ENCODE results near the gene FIGN.

Gene FIGN

DNA sequence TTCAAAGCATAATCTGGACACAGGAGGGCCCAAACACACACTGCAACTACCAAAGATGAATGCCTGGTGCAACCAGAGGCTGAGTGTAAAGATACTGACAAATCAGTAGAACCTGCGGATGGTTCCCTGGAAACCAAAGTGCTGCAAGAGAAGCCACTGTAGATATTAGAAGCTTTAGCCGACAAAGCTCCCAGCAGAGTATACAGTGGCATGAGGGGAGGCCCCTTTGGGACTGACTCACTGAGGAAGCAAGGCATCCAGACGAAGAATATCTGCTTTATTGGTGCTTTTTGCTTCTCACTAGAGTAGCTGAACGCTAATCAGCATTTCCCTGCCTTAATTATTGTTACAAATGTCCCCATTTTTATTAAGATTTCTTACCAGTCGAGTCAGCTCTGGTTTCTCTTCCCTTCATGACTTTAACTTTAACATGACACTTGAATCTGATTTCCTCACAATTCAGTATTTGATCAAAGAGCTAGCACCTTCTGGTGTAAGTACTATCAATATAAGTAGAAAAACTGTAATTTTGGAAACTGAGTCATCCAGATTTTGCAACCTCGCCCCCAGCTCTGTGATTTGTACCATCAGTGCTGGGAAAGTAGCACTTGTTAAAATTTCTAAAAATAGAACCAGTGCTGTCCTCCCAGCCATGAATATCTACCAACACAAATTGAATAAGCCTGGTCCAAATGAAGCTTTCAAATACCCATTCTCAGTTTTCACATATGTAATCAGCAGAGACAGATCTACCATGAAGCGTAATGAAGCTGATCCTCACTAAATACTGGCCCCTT, 34.2 kb downstream of the FIGN start:
- no peak for DNase-seq

DNA sequence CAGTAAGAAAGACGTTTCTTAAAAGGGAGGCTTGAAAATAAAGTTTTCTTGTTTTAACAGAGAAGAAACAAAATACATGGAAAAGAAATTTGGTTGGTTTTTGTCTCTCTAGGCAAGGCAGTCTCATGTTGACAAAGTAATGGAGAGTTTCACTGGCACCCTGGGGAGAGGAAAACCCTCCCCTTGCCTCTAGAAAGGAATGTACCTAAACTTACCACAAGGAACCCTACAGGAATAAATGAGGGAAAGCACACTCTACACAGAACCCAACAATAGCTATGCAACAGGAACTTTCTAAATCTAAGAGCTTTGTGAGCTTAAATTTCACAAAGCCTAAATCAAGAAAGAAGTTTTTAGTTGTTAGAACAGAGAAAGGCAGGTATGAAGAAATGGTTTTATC, 37.0 kb downstream of the FIGN start:
- DNase-seq: no peak

DNA sequence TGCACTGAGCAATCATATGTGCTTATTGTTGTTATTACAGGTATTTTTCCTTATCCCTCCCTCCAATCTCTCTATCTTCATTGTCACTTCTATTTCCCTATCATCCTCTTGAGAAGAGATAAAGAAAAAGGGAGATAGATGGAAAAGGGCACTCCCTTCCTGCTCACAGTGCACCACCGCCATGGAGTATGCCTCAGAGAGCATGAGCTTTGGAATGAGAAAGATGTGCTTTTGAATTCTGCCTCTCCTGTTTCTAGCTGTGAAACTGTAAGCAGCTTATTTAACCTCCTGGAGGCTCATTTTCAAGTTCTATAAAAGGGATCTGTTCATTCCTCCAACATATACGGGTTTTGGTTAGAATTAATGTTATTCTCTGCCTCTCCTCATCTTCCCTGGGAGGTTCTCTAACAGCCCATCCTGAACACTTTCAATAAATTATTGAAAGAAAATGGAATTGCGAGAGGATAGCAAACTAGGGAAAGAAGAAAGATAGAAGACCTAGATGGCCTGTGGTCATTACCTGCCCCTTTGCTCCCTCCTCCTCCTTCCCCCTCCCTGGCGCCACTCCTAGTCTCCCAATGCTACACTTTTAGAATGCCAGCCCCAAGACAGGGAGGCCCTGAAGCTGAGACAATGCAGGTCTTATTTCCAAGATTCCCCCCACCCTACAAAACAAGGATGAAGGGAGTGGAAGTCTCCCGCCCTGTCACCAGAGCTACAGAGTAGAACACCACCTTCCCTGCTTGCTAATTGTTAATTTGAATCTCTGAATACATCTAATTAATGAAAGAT, 37.8 kb downstream of the FIGN start:
- no peak for DNase-seq

DNA sequence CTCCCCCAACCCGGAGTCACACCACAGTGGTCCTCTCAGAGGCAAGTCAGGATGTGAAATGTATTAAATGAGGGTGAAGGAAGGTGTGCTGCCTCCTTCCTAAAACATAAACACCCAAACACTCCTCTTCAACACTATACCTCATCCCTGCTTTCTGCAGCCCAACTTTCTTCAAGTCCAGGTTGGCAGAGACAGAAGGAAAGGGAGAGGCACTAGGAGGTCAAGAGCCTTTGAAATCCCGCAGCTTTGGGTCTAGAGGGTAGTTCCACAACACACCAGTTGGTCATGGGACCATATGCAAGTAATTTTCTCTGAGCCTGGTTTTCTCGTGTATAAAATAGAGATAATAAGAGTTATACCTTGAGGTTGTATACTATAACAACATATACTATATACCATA, 38.4 kb downstream of the FIGN start:
- DNase-seq: no peak

DNA sequence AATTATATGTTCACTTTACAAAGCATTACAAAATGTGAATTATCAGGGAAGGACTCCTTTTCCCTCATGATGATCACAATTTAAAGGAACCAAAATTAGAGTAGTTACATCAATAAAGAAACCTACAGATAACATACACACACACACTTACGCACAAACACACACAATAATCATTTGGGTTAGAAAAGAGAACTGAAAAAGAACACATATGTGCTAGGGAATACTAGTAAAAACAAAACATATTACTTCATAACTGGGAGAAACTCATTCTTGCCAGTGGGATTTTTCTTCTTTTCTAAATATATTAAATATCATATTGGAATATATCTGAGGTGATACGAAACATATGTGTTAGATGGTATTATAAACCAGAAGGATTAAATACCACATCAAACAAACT, 42.3 kb downstream of the FIGN start:
- no peak for DNase-seq

DNA sequence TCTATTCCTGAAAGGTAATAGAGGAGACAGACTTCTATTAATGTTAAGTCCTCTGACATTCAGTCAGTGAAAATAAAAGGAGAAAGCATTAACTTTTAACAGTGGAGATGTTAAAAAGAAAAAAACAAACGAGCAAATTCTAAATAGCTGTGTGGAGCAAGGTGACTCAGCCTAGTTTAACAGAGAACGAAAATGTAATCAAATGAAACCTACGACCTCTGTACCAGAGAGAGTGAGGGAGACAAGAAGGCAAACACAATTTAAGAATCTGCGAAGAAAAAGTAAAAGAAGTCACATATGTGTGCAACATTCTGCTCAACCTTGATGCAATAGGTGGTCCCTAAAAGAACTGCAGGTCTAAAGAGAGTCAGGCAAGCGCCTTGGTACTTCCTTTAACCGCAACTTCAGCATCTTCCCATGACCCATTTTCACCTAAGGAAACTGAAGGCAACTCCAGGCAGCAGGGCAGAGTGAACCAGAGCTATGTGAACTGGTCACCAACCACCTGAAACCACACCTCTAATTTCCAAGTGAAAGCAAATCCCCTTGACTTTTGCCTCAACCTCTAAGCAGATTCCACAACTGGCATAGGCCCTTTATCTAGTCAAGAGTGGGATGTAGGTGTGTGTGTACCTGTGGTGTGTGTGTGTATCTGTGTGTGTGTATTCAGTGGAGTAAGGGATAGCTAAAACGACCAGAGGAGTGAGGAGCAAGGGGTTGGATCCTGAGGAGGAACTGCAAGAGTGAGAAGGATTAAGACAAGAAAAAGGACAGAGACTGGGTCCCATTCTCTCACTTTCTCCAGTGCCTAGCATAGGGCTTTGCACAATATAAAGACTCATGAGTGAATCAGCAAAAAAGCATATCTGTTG, 43.0 kb downstream of the FIGN start:
- no peak for DNase-seq

DNA sequence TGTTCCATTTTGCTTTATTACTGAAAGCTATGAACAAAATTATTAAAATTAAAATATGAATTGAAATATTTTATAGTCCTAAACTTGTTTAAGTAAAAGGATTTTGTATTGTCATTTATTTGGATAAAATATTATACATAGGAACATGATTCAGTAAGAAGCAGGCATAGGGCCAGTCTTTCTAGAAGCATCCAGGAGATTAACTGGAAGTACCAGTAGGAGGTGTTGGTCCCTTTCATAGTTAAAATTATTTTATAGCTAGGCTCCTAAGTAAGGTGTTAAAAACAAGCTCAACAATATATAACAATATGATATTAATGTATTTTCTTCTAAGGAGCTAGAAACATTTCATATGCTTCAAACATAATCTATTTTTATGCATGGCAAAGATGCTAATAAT, 43.7 kb downstream of the FIGN start:
- DNase-seq: no peak

DNA sequence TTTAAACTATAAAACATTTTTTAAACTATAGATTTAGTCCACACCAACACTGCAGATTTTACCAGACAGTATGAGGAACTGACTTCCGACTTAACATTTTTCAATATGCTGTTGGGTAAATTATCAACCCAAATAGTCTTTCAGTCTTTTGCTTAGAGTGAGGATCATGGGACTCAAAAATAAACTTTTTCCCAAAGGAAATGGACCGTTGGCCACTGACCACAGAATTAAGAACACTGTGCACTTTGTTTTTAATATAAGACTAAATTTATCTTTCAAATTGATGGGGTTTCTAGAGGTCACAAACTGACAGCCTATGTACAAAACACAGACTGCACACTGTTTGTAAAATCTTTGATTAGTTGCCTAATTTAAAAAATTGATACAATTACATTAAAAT, 44.9 kb downstream of the FIGN start:
- no peak for DNase-seq

DNA sequence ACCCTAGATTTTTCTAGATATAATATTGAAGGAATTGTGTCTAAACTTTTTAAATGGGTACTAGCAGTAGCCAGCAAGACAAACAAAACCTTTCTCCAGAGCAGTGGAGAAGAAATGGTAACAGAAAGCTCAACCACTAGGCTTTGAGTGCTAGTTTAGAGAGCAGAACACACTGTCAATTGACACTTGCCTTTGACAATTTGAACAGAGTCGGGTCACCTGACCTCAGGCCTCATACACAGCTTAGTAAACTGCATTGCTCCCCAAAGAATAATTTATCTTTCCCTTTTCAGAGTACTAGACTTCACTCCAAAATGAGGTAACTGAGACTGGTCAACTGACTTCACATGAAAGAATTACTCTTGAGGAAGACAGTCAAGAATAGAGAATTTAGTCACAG, 48.6 kb downstream of the FIGN start:
- DNase-seq: no peak

DNA sequence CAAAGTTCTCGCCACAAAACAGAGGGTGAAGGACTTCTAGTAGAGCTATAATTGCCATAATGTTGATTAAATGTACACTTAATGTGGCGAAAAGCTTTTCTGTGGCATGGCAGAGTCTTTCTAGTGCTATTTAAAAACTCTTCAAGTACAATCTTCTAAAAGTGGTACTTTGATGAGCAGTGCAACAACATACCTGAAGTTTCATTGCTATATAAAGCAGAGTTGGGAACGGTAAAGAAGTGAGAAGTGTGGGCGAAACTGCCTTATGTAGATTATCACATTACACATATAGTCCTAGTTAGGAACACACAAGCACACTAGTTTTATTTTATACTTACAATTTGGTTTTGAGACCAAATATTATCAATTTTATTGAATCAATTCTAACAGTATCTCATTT, 49.5 kb downstream of the FIGN start:
- DNase-seq: no peak

DNA sequence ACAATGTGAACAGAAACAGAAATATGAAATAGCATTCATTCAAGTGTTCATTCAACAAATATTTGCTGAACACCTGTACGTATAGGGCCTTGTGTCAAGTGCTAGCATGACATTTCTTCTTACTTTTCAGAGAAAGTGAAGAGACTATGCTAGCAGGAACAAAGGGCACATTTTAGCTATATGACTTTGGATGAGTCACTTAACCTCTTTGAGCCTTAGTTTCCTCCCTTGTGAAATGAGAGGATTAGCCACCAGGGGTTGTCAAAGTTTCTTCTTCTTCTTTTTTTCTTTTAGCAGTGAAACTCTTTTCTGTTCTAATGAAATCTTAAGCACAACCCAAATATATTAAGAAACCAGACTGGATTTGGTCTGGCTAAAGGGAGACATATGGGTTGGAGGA, 53.1 kb downstream of the FIGN start:
- DNase-seq: no peak

DNA sequence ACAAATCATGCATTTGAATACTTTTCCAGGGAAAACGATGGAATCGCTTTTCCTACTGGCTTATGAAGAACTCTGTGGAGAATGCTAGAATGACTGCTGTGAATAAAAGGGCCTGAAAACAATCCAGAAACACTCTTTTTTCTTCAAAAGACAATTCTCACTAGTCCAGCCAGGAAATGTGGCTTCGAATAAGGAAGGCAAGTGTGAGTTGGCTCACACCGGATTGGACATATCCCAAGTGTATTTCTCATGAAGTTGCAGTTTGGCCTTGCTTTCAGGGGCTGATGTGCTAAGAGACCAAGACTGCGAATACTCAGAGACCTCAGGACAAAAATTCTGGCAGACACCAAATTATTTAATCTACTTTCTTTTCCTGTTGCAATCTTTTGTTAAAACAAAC, 54.1 kb downstream of the FIGN start:
- no peak for DNase-seq

DNA sequence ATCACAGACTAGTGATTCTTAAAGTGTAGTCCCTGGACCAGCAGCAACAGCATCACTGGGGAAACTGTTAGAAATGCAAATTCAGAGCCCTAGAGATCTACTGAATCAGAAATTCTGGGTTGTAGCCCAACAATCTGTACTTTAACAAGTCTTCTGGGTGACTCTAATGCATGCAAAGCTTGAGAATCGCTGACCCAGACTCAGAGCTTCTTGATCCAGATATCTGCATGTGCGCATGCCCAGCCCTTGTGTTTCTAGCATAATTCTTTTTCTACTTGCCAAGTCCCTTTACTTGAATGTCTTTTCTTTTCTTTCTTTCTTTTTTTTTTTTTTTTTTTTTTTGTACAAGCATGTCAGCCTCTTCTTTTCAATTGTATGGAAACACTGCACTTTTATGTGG, 60.4 kb downstream of the FIGN start:
- DNase-seq: no peak

DNA sequence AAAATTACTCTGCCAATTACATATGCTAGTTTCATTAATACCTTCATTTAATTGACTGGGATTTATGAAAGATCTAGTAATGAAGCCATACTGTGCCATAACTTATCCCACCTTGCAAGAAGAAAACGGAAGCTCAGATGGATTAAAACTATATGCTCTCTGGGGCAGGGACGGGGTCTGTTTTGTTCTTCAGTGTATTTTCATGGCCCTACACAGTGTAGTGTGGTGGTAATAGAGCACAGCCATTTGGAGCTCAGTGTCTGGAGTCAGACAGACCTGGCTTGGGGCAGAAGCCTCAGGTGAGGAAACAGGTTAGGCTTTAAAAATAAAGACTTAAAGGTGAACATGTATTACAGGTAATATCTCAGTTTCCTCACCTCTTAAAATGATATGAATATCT, 62.3 kb downstream of the FIGN start:
- DNase-seq: no peak

DNA sequence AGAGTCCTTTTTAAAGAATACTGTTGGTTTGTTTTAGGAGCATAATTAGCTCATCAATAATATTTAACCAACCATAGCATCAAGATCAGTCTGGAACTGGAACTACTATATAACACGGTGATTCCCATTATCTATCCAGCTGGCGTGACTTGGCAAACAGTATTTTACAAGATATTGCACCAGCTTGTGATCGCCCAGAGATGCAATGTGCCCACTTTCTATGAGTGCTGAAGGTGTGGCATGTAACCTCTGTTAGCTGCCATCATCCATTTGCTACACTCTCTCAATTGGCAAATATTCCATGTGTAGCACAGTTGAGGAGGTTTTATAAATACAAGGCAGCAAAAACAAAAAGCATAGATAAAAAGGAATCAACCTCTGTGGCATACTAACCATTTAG, 64.9 kb downstream of the FIGN start:
- no peak for DNase-seq

DNA sequence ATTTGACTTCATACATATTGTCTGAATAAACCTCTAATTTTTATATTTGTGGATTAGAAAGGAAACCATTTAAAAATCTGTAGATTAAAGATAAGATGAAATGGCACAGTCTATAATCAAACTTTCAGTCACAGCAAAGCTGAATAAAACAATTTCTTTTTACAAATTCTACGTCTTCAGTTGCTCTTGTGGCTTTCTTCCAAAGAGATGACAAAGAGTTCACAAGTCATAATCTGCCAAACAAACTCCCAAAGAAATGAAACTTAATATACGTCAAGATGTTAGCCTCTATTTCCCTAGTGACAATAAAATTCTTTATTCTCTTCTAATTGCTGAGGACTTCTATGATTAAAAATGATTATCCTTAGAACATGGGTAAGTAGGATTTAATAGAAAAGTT, 66.3 kb downstream of the FIGN start:
- no peak for DNase-seq

DNA sequence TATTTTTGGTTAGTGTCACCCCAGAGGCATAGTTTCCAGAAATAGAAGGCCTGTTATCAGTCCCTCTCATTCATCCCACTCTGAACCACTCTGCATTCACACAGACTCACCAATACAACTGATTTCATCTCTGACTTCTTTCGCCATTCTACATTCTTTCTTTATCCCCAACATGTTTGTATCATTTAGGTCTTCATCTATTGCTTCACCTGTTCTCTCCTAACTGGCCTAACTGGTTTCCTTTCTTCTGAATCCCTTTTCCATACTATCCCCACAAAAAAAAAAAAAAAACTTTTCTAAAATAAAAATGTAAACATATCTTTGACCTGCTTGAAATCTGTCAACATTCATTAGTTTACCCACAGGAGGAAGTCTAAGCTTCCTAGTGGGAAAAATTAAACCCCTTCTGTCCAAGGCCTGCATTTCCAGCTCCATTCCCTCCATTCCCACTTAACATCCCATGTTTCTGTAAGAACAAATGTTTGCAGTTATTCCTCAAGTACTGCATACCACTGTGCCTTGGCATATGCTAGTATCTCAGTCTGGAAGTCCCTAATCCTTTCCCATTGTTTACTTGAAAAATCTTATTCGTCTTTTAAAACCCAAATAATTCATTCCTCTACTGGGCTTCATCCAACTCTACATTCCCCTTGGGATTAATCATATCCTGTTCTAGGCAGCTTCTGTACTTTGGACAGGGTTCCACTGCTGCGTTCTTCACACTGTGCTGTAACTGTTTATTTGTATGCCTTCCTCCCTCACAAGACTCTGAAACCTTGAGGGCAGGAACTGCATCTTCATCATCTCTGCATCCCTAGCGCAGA, 68.5 kb downstream of the FIGN start:
- no peak for DNase-seq

DNA sequence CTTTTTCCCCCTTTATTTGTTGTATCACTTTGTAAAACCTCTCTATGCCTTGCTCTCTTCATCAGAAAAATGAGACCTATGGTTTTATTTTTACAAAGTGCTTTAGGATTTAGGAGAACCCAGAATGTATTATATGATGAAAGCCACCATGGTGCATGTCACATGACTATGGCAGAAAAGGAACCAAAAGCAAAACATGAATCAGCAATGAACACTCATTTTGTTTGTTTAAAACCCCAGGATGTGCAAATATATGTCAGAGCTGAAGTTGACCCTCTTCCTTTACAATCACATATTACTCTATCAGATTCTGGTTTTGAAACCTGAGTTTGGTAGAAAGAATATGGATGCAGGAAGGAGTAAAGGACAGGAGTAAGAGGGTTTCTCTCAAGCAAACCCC, 70.0 kb downstream of the FIGN start:
- DNase-seq: no peak

DNA sequence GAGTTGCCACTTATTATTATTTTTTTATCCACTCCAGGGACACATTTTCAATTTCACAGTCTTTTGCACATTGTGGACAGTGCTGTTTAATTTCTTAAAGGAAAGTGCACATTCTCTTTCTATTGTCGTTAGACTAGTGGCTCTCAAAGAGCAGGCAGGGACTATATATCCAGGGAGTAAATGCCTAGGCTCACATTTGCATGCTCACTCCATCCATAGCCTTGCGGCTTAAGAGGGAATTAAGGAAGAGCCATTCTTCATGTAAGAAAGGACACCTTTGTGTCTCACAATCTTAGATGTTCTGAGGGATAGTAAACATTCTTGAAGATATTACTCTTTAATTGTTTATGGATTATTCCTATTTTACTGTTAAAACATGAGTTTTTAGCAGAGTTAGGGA, 70.8 kb downstream of the FIGN start:
- no peak for DNase-seq

DNA sequence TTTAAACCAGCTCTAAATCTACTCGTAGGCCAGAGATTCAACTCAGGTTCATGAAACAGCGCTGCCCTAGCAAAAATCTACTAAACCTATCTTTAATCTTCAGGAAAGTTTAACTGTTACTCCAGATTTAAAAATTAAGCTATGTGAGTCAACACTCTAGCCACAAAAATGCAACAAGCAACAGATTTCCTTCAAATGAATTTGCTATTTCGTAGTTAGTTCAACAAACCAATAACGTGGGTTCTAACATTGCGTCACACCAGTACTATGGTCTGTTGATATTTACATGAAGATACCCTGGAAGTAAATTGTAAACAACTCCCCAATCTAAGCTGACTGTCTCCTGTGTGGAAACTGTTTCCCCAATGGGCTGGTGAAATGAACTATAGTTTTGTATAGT, 71.2 kb downstream of the FIGN start:
- no peak for DNase-seq

DNA sequence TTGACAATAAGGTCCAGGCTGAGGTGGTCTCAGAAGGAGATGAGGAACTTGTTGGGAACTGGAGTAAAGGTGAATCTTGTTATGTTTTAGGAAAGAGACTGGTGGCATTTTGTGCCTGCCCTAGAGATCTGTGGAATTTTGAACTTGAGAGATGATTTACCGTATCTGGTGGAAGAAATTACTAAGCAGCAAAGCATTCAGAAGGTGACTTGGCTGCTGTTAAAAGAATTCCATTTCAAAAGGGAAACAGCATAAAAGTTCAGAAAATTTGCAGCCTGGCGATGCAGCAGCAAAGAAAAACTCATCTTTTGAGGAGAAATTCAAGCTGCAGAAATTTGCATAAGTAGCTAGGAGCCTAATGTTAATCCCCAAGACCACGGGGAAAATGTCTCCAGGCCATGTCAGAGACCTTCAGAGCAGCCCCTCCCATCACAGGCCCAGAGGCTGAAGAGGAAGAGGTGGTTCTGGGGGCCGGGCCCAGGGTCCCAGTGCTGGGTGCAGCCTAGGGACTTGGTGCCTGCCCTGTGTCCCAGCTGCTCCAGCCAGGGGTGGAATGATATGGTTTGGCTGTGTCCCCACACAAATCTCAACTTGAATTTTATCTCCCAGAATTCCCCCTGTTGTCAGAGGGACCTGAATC, 73.5 kb downstream of the FIGN start:
- DNase-seq: no peak

DNA sequence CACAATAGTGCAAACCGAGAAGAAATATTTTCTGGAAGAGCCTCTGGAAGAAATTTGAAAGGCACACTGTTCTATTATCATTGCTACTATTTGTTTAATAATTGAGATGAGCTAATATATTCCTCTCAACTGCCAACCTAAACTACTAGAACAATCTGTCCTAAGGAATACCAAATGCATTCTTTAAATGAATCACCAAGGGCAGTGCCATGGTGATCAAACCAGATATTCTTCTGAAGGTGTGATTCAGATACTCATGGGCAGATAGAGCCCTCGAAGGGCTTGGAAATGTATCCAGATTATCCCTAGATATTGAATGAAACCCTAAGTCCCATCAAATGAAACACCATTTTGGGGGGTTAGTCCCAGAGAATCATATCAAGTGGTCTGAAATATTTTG, 76.6 kb downstream of the FIGN start:
- DNase-seq: no peak
